Activated CD8-positive, alpha-beta T cell treated with anti-CD3 and anti-CD28 coated beads for 36 hours (primary cell): ENCODE measurements around the gene MYLK4. TPM values are rescaled to one million over a fixed set of nuclear protein-coding genes. Genes with fewer than 3 reads are reported as not detected.

Experiments
- ATAC-seq: fragments of 200-7000 bp; cut with Tn5 transposase; one replicate; pipeline ENCODE4 v1.10.0; 2021; ENCODE audit warnings: mild to moderate bottlenecking, moderate library complexity
- CTCF ChIA-PET: fragments of 350-600 bp; sonication (Branson Sonifier 250); formaldehyde crosslinking; loops from one replicate; lab custom pipeline; 2021; ENCODE audit warnings: antibody characterized with exemption; lab: Charles Lee
- POLR2A ChIA-PET: fragments of 350-600 bp; sonication (Branson Sonifier 250); formaldehyde crosslinking; loops from one replicate; lab custom pipeline; 2021; ENCODE audit warnings: antibody characterized with exemption; lab: Charles Lee
- DNase-seq: peaks from one replicate; pipeline ENCODE4 v3.0.0-alpha.2; 2020
- H3K27ac Mint-ChIP-seq: one replicate; pipeline ENCODE4 v1.8.0; 2021; ENCODE audit warnings: mild to moderate bottlenecking, mixed read lengths
- H3K27me3 Mint-ChIP-seq: one replicate; pipeline ENCODE4 v1.8.0; 2021; ENCODE audit warnings: mixed read lengths
- H3K36me3 Mint-ChIP-seq: one replicate; pipeline ENCODE4 v1.8.0; 2021; ENCODE audit warnings: low read depth, mixed read lengths
- H3K4me1 Mint-ChIP-seq: one replicate; pipeline ENCODE4 v1.8.0; 2021; ENCODE audit warnings: low read depth, mixed read lengths
- H3K4me3 Mint-ChIP-seq: one replicate; pipeline ENCODE4 v1.8.0; 2021; ENCODE audit warnings: mild to moderate bottlenecking, moderate library complexity, mixed read lengths
- H3K9me3 Mint-ChIP-seq: one replicate; pipeline ENCODE4 v1.8.0; 2021; ENCODE audit warnings: mixed read lengths
- CTCF ChIP-seq: fragments of 200-600 bp; IDR thresholded peaks from one replicate; pipeline ENCODE4 v1.8.0; 2022; ENCODE audit warnings: antibody characterized with exemption, mild to moderate bottlenecking
- intact Hi-C: fragments of 100-400 bp; cut with micrococcal nuclease; formaldehyde crosslinking; loops from one replicate; pipeline ENCODE4 v1.10.0; 2022
- total RNA-seq, 2 experiments: library from RNA; stranded (reverse); gene quantifications; one replicate each; pipeline ENCODE4 v1.2.3, GENCODE V29; 2021

The MYLK4 gene
- total RNA-seq, 2 experiments from 2014 or later = 0.09 to 0.11 TPM

DNA sequence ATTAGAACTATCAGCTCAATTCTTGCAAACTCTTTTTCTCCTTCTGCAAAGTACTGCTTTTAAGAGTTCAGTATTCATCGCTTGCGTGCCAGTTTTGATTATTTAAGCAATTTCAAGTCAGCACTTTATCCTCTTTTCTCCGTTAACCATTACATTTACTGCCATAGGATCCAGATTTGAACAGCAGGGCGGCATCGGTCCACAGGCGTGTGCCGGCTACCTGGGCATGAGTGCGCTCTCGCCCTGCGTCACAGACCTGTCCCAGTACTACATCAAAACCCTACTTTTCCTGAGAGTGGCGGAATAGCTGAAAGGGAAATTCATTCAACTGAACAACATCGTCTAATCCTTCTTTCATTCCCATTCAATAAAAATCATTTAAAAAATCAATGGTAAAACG, 53.4 kb downstream of the MYLK4 start:
- ChIA-PET POLR2A (no interaction called here), CTCF (interaction anchor here (1.0 kb wide), 1 partner anchor 41 kb away, joined by 3 read pairs; no protein-coding TSS in a partner anchor)
- Mint-ChIP-seq H3K27ac (no peak overlapping the region), H3K4me3 (no peak overlapping the region), H3K9me3 (no peaks in the 10 kb centered on the region), H3K4me1 (no peaks in the 10 kb centered on the region), H3K36me3 (no peaks in the 10 kb centered on the region), H3K27me3 (peaks cover 1% of the 10 kb centered on the region)
- ATAC-seq = no peak
- intact Hi-C loops = no loop called here
- DNase-seq = no peak
- TF ChIP-seq CTCF = no peak

- Mint-ChIP-seq H3K36me3 (no peaks in the 10 kb centered on the region), H3K27me3 (peaks cover 1% of the 10 kb centered on the region), H3K4me3 (no peak overlapping the region), H3K27ac (no peak overlapping the region), H3K4me1 (no peaks in the 10 kb centered on the region), H3K9me3 (no peaks in the 10 kb centered on the region)
- DNase-seq = no peak
- ChIA-PET CTCF (interaction anchor here (1.0 to 2.1 kb wide), 5 partner anchors 14 to 487 kb away, joined by 3 to 6 read pairs (median 3); no protein-coding TSS in a partner anchor), POLR2A (no interaction called here)
- no peak for TF ChIP-seq CTCF
- ATAC-seq = no peak
- intact Hi-C loops = no loop called here
These were observed 55.1 kb downstream of the MYLK4 start for GRCh38 chr6:2695454-2696095.

- no peaks in the 10 kb centered on the region for H3K36me3 Mint-ChIP-seq
- H3K4me1 Mint-ChIP-seq = no peaks in the 10 kb centered on the region
- ATAC-seq (no peak), DNase-seq (no peak)
- no peak for TF ChIP-seq CTCF
- no peaks in the 10 kb centered on the region for H3K9me3 Mint-ChIP-seq
- POLR2A ChIA-PET = no interaction called here
- intact Hi-C loops = no loop called here
- H3K4me3 Mint-ChIP-seq = no peak overlapping the region
- H3K27ac Mint-ChIP-seq = no peak overlapping the region
- H3K27me3 Mint-ChIP-seq = peaks cover 1% of the 10 kb centered on the region
- CTCF ChIA-PET = interaction anchor here (1.2 to 2.0 kb wide), 2 partner anchors 18 to 45 kb away, joined by 4 read pairs; no protein-coding TSS in a partner anchor
These were observed 57.5 kb downstream of the MYLK4 start for GRCh38 chr6:2693231-2693630.

DNA sequence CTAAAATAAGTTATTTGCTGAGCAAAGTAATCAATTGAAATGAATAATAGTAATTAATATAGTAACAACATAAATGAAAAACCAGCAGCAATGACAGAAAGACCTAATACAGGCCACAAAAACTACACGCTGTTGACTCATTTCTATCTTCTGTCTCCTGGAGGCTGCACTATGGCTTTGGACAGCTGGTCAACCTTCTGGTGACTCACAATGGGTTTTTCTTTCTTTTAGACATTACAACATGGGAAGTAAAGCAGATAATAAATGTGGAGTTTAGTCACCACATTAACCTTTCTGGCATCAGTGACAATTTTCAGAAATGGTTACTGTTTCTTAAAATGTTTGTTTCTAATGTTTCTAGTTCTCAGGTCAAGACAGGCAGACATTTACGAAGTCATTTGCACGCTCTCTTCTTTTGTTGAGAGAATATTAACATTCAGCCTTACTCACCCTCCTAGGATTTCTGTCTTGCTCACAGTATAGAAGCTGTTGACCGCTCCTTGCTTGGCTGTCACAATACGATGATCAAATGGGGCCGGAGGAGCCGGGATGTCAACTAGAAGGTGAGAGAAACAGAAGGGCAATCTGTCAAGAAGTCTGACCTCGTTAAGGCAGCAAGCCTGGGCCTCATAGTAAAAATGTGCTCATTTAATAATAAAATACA, 62.2 kb downstream of the MYLK4 start:
- POLR2A ChIA-PET = no interaction called here
- TF ChIP-seq CTCF = no peak
- ATAC-seq (no peak), DNase-seq (peak; percentile 42)
- H3K27me3 Mint-ChIP-seq = no peaks in the 10 kb centered on the region
- no peak overlapping the region for H3K27ac Mint-ChIP-seq
- H3K9me3 Mint-ChIP-seq = no peaks in the 10 kb centered on the region
- intact Hi-C loops = no loop called here
- CTCF ChIA-PET = no interaction called here
- H3K4me3 Mint-ChIP-seq = no peak overlapping the region
- no peaks in the 10 kb centered on the region for H3K4me1 Mint-ChIP-seq
- H3K36me3 Mint-ChIP-seq = no peaks in the 10 kb centered on the region

- no peaks in the 10 kb centered on the region for H3K36me3 Mint-ChIP-seq
- intact Hi-C loops = no loop called here
- ChIA-PET CTCF (no interaction called here), POLR2A (no interaction called here)
- DNase-seq = no peak
- H3K27me3 Mint-ChIP-seq = no peaks in the 10 kb centered on the region
- no peak overlapping the region for H3K4me3 Mint-ChIP-seq
- H3K9me3 Mint-ChIP-seq = no peaks in the 10 kb centered on the region
- H3K4me1 Mint-ChIP-seq = no peaks in the 10 kb centered on the region
- no peak overlapping the region for H3K27ac Mint-ChIP-seq
- no peak for TF ChIP-seq CTCF
- ATAC-seq = no peak
These were observed 63.3 kb downstream of the MYLK4 start for GRCh38 chr6:2687456-2687855.
